Urinary bladder (tissue), 4 donors: Measurements from ENCODE around the gene TTC24. TPM values are rescaled to one million over a fixed set of nuclear protein-coding genes. Genes with fewer than 3 reads are reported as not detected.
"Not testable (repeated sequence)": the region's sequence is repeated elsewhere in the genome, so short reads cannot be mapped to it uniquely, and the experiment has no call there.

Experiments used
- DNase-seq: peaks from one replicate; pipeline ENCODE4 v3.0.0-alpha.2; 2015; ENCODE audit errors: extremely low spot score
- H3K27ac ChIP-seq: one replicate; pipeline ENCODE4 v1.5.1; 2013; ENCODE audit warnings: low read depth, mild to moderate bottlenecking, moderate library complexity
- H3K36me3 ChIP-seq: one replicate; pipeline ENCODE4 v1.6.1; 2013; ENCODE audit warnings: mild to moderate bottlenecking, moderate library complexity; ENCODE audit not compliant: insufficient read depth
- H3K4me1 ChIP-seq: one replicate; pipeline ENCODE4 v1.6.1; 2013; ENCODE audit warnings: mild to moderate bottlenecking, moderate library complexity; ENCODE audit not compliant: insufficient read depth
- H3K4me3 ChIP-seq: one replicate; pipeline ENCODE4 v1.5.1; 2013; ENCODE audit warnings: low read depth, low read length
- WGBS: extraction: QIAGEN DNeasy Blood & Tissue Kit; methylation state at CpG from one replicate; pipeline ENCODE4 v1.1.7; 2013; 5-methylcytosine and 5-hydroxymethylcytosine counted together
- polyA plus RNA-seq: library from polyadenylated mRNA; stranded (reverse); fragments of 200-250 nt; gene quantifications from one replicate; pipeline ENCODE4 v1.2.3, GENCODE V29; 2013
- total RNA-seq: library from RNA; depleted of rRNA; stranded (reverse); fragments of >200 nt; gene quantifications from one replicate; pipeline ENCODE4 v1.2.3, GENCODE V29; 2014
- donor health status: healthy with polysubstance abuse.
- donor health status: healthy.

TTC24 gene
- total and polyA plus RNA-seq, 2 donors = 0.09 TPM; not detected in 1

GRCh38 chr1:156549390-156549789 lies 30.1 kb upstream of the TTC24 start:
- no peak for DNase-seq
- Histone ChIP-seq H3K4me1 (no peaks in the 10 kb centered on the region), H3K27ac (no peak overlapping the region), H3K4me3 (no peak overlapping the region), H3K36me3 (no peaks in the 10 kb centered on the region)
- 81% methylated on average over 2 of the region's 2 CpGs for WGBS

GRCh38 chr1:156549831-156550230 lies 29.7 kb upstream of the TTC24 start:
- Histone ChIP-seq H3K36me3 (no peaks in the 10 kb centered on the region), H3K27ac (no peak overlapping the region), H3K4me3 (no peak overlapping the region), H3K4me1 (no peaks in the 10 kb centered on the region)
- no peak for DNase-seq
- 96% methylated on average over 1 of the region's 1 CpG for WGBS

- H3K27ac ChIP-seq = no peak overlapping the region
- 83% methylated on average over 5 of the region's 5 CpGs for WGBS
- no peaks in the 10 kb centered on the region for H3K4me1 ChIP-seq
- H3K36me3 ChIP-seq = no peaks in the 10 kb centered on the region
- H3K4me3 ChIP-seq = no peak overlapping the region
- no peak for DNase-seq
Observed at GRCh38 chr1:156550346-156550745, 29.2 kb upstream of the TTC24 start.

- H3K4me1 ChIP-seq = no peaks in the 10 kb centered on the region
- 78% methylated on average over 3 of the region's 3 CpGs for WGBS
- H3K4me3 ChIP-seq = no peak overlapping the region
- H3K36me3 ChIP-seq = no peaks in the 10 kb centered on the region
- no peak for DNase-seq
- no peak overlapping the region for H3K27ac ChIP-seq
Observed at GRCh38 chr1:156551066-156551643, 28.4 kb upstream of the TTC24 start.

- WGBS = 93% methylated on average over 6 of the region's 6 CpGs
- no peak for DNase-seq
- Histone ChIP-seq H3K36me3 (no peaks in the 10 kb centered on the region), H3K4me1 (no peaks in the 10 kb centered on the region), H3K4me3 (no peak overlapping the region), H3K27ac (no peak overlapping the region)
Observed at GRCh38 chr1:156551869-156552268, 27.7 kb upstream of the TTC24 start.

GRCh38 chr1:156552518-156552917 lies 27.0 kb upstream of the TTC24 start:
- Histone ChIP-seq H3K27ac (no peak overlapping the region), H3K36me3 (no peaks in the 10 kb centered on the region), H3K4me3 (no peak overlapping the region), H3K4me1 (no peaks in the 10 kb centered on the region)
- DNase-seq = no peak
- 78% methylated on average over 5 of the region's 5 CpGs for WGBS

GRCh38 chr1:156552937-156553336 lies 26.6 kb upstream of the TTC24 start:
- H3K27ac ChIP-seq, H3K4me1 ChIP-seq, H3K4me3 ChIP-seq, DNase-seq, H3K36me3 ChIP-seq: not testable (repeated sequence)
- WGBS = 96% methylated on average over 4 of the region's 4 CpGs

GRCh38 chr1:156553860-156554485 lies 25.6 kb upstream of the TTC24 start:
- H3K27ac ChIP-seq = no peak overlapping the region
- WGBS = 83% methylated on average over 6 of the region's 6 CpGs
- no peaks in the 10 kb centered on the region for H3K4me1 ChIP-seq
- no peak overlapping the region for H3K4me3 ChIP-seq
- no peak for DNase-seq
- H3K36me3 ChIP-seq = no peaks in the 10 kb centered on the region

- Histone ChIP-seq H3K27ac (no peak overlapping the region), H3K4me1 (no peaks in the 10 kb centered on the region), H3K36me3 (no peaks in the 10 kb centered on the region), H3K4me3 (no peak overlapping the region)
- WGBS = 83% methylated on average over 8 of the region's 8 CpGs
- no peak for DNase-seq
Observed at GRCh38 chr1:156554971-156555370, 24.6 kb upstream of the TTC24 start.

- WGBS = 96% methylated on average over 2 of the region's 2 CpGs
- H3K36me3 ChIP-seq = no peaks in the 10 kb centered on the region
- no peaks in the 10 kb centered on the region for H3K4me1 ChIP-seq
- DNase-seq = no peak
- no peak overlapping the region for H3K27ac ChIP-seq
- H3K4me3 ChIP-seq = no peak overlapping the region
Observed at GRCh38 chr1:156555715-156556114, 23.8 kb upstream of the TTC24 start.

- Histone ChIP-seq H3K4me3 (no peak overlapping the region), H3K27ac (no peak overlapping the region), H3K36me3 (no peaks in the 10 kb centered on the region), H3K4me1 (no peaks in the 10 kb centered on the region)
- no peak for DNase-seq
- 82% methylated on average over 9 of the region's 9 CpGs for WGBS
Observed at GRCh38 chr1:156556354-156556753, 23.2 kb upstream of the TTC24 start.

- Histone ChIP-seq H3K4me1 (no peaks in the 10 kb centered on the region), H3K27ac (no peak overlapping the region), H3K4me3 (no peak overlapping the region), H3K36me3 (no peaks in the 10 kb centered on the region)
- WGBS = 90% methylated on average over 7 of the region's 8 CpGs
- DNase-seq = no peak
Observed at GRCh38 chr1:156559086-156559796, 20.3 kb upstream of the TTC24 start.

- H3K4me3 ChIP-seq = no peak overlapping the region
- H3K27ac ChIP-seq = no peak overlapping the region
- no peak for DNase-seq
- WGBS = 74% methylated on average over 5 of the region's 5 CpGs
- H3K4me1 ChIP-seq = no peaks in the 10 kb centered on the region
- H3K36me3 ChIP-seq = no peaks in the 10 kb centered on the region
Observed at GRCh38 chr1:156559797-156560385, 19.6 kb upstream of the TTC24 start.

- Histone ChIP-seq H3K4me3 (no peak overlapping the region), H3K4me1 (no peaks in the 10 kb centered on the region), H3K36me3 (no peaks in the 10 kb centered on the region), H3K27ac (no peak overlapping the region)
- DNase-seq = no peak
- 70% methylated on average over 5 of the region's 5 CpGs for WGBS
Observed at GRCh38 chr1:156560585-156561163, 18.8 kb upstream of the TTC24 start.
